ENCODE results near the gene ISCU. TPM values are rescaled to one million over a fixed set of nuclear protein-coding genes. Genes with fewer than 3 reads are reported as not detected.

The ISCU gene
- total RNA-seq, 1 donor from 2014 or later, result 67.9 TPM

- DNase-seq (ENCODE audit: low read depth in 2 of 2), result no peak
Observed at GRCh38 chr12:108603743-108604142, 41.3 kb downstream of the ISCU start.

GRCh38 chr12:108604208-108604941 lies 42.0 kb downstream of the ISCU start:
- DNase-seq (ENCODE audit: low read depth in 2 of 2), result no peak

GRCh38 chr12:108605000-108605689 lies 42.7 kb downstream of the ISCU start:
- DNase-seq (ENCODE audit: low read depth in 2 of 2), result peak in 1 of 2 donors; percentile 15

DNA sequence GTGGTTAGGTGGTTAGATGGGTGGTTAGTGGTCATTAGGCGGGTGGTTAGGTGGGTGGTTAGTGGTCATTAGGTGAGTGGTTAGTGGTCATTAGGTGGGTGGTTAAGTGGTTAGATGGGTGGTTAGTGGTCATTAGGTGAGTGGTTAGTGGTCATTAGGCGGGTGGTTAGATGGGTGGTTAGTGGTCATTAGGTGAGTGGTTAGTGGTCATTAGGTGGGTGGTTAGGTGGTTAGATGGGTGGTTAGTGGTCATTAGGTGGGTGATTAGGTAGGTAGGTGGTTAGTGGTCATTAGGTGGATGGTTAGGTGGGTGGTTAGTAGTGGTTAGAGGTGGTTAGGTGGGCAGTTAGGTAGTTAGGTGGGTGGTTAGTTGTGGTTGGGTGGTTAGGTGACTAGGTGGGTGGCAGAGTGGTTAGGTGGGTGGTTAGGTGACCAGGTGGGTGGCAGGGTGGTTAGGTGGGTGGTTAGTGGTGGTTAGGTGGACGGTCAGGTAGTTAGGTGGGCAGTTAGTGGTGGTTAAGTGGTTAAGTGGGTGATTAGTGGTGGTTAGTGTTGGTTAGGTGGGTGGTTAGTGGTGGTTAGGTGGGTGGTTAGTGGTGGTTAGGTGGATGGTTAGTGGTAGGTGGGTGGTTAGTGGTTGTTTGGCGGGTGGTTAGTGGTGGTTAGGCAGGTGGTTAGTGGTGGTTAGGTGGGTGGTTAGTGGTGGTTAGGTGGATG lies 43.5 kb downstream of the ISCU start:
- DNase-seq (ENCODE audit: low read depth in 2 of 2), result no peak

DNA sequence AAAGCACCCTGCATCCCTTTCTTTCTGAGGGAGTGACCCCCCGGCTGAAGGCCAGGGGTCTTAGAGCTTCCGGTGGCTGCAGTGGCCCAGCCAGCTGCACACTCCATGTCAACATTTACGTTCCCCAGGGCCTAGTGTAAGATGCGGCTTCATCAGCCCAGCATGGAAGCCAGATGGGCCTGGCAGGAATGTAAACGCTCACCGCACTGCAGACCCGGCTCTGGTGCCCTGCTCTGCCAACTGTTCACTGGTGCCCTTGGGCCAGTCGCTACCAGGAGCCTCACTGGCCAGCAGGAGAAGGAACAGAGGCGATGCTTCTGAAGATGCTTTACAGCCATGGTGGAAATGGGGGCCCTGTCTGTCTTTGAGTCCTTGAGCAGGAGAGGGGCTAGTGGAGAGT lies 44.1 kb downstream of the ISCU start:
- DNase-seq (ENCODE audit: low read depth in 2 of 2), result no peak

DNA sequence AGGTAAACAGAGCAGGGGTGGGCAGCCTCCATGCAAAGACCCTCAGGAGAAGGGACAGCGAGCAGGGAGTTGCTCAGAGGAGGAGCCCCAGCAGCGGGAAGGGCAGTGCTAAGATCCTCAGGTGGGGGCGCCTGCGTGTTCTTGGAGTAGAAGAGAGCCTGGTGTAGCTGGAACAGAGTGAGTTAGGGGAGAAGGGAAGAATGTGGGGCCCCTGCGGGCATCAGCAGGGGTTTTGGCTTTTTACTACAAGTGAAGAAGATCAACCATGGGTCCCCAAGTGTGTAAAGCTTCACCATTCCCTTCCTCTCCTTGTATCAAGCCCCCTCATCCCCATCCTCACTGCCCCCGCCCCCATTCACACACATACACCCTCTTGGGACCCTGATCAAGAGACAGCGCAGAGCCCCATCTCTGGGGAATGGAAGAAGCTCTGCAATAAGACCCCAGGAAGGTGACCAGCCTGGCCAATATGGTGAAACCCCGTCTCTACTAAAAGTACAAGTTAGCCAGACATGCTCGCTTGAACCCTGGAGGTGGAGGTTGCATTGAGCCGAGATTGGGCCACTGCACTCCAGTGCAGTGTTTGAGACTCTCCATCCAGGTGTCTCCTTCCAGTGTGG lies 45.7 kb downstream of the ISCU start:
- DNase-seq (ENCODE audit: low read depth in 2 of 2), result no peak

DNA sequence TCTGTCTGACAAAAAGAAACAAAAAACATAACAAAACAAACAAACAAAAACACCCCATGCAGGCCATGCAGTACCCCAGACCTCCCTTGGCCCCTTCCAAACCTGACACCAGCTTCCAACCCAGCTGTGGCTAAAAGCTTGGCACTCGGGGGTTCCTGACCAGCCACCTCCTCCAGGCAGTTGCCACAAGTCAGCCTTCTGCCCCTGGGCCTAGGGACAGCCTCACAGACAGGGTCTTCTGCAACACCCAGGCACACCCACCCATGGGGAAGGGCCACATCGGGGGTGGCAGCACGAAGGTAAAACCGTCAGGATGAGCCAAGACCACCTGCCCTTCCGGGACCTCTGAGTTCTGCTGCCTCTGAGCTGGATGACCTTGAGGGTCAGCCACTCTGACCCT lies 46.2 kb downstream of the ISCU start:
- no peak for DNase-seq (ENCODE audit: low read depth in 2 of 2)

DNA sequence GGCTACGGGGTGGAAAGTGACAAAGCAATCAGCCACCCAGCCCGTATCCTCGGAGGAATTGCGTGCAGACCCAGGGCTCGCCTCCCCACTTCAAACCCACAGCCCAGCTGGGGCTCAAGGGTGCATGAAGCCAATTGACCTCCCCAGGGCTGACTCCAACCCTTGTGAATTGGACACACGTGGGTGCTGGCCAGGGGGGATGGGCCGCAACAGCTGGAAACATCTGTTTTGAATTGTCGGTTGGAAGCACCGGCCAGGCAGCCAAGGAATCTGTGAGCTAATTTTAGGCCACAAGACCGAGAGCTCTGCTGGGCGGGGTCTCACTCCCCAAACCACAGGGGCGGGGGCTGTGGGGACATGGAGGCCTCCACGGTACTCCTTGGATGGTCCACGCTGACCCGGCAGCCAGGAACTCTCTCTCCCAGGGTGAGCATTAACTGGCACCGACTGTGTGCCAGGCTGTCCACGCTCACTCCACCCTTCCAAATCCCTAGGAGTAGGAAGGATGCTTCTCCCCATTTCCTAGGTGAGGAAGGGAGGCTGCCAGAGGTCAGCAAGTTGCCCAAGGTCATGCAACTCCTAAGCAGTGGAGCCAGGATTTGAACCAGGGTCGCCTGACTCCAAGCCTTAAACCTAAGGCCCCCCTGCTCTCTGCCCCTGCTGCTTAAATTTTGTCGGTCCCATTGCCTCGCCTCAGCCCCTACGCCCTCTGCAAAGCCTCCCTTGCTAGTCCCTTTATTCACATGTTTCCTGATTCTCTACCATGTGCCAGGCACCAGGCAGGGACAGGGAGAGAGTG lies 47.3 kb downstream of the ISCU start:
- no peak for DNase-seq (ENCODE audit: low read depth in 2 of 2)

DNA sequence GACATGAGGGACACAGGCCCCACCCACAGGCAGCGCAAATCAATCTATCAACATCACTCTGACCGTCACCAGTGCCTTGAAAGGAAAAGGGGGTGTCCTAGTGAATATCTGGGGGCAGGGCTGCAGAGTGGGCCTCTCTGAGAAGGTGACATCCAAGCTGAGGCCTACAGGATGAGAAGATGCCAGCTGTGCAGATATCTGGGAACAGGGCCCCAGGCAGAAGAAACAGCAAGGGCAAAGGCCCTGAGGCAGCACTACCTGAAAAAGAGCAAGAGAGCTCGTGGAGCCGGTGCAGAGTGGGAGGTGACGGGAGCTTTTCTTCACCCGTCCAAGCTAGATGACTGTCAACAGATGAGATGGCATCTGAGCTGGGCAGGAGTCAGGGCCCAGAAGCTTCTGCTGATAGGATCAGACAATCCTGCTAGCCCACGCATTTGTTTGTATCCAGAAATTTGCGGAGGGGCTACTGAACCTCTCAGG lies 48.0 kb downstream of the ISCU start:
- DNase-seq (ENCODE audit: low read depth in 2 of 2), result no peak

DNA sequence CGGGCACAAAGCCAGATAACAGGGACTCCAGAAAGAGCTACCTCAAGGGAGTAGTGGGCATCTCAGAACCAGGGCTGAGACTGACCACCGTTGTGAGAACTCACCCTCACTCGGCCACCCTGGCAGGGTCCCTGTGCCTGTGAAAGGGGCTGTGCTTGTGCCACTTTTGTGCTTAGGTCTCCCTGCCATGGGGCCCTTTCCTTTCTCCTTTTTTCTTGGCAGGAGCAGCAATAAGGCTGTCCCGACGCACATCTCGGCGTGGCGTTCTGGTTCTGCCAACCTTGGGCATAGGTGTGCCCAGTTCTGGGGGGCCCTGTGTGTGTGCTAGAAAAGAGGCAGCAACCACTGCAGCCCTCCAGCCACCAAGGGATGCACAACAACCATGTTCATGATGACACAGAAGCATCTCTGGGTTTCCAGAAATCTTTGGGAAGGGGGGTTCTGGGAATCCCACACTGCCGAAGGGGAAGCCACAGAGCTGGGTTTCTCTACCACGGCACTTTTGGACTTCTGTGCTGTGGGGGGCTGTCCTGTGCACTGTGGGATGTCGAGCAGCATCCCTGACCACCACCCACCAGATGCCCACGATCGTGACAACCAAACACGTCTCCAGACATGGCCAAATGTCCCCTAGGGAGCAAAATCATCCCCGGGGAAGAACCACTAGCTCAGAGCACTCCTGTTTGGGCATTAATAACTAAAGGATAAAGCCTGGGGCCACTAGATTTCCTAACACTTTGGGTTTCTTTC lies 48.6 kb downstream of the ISCU start:
- no peak for DNase-seq (ENCODE audit: low read depth in 2 of 2)

DNA sequence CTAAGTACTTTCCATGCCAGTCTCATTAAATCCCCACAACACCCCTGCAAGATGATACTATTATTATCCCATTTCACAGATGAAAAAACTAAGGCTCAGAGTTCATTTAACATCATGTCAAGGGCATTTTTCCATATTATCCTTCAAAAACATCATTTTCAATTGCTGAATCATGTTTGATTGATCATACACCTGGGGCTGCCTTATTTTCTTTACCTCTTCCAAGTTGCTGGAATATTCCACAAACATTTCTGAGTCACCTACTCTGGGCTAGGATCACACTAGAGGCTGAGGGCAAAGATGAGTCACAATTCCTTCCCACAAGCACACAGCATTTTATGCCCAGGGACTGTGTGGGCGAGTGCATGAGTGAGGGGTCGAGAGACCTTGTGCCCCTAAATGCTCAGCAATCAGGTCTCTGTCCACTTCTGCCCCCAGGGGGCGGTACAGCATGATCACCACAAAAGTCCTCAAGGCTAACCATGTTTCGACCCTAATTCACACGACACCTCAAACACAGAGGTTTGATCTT lies 49.6 kb downstream of the ISCU start:
- DNase-seq (ENCODE audit: low read depth in 2 of 2), result peak; percentile 12 to 76

GRCh38 chr12:108612788-108613282 lies 50.4 kb downstream of the ISCU start:
- no peak for DNase-seq (ENCODE audit: low read depth in 2 of 2)

GRCh38 chr12:108613548-108613947 lies 51.2 kb downstream of the ISCU start:
- no peak for DNase-seq (ENCODE audit: low read depth in 2 of 2)

DNA sequence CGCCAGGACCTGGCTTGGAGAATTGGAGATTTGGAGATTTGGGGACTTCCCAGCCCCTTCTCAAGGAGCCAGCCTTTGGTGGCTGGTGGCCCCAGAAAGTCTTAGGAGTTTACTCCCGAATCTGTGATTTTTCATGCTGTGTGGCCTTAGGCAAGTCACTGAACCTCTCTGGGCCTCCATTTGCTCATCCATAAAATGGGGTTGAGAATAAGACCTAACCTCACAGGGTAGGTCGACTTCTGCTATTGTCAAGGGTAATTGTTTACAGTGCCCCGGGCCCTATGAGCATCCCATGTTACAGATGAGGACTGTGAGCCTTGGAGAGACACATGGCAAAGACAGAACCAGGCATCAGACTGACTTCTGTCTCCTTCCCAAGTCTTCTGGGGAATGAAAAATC lies 51.6 kb downstream of the ISCU start:
- no peak for DNase-seq (ENCODE audit: low read depth in 2 of 2)

GRCh38 chr12:108614639-108615038 lies 52.2 kb downstream of the ISCU start:
- DNase-seq (ENCODE audit: low read depth in 2 of 2), result no peak

- no peak for DNase-seq (ENCODE audit: low read depth in 2 of 2)
Observed at GRCh38 chr12:108615918-108616317, 53.5 kb downstream of the ISCU start.

DNA sequence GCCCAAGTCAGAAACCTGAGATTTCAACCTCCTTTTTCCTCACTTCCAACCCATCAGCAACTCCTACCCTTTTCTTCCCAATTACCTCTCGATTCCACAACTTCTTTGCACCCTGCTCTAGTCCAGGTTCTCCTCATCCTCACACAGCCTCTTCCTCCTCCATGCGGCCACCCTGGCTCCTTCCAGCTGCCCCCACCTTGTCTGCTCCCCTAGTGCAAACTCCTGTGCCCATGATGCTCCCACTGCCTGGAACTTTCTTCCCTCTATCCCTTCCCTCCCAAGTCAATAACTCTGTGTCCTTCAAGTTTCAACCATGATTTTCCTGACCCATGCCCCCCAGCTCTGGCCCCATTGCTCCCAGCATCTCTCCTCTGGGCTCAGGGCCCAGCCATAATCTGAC lies 54.0 kb downstream of the ISCU start:
- no peak for DNase-seq (ENCODE audit: low read depth in 2 of 2)

DNA sequence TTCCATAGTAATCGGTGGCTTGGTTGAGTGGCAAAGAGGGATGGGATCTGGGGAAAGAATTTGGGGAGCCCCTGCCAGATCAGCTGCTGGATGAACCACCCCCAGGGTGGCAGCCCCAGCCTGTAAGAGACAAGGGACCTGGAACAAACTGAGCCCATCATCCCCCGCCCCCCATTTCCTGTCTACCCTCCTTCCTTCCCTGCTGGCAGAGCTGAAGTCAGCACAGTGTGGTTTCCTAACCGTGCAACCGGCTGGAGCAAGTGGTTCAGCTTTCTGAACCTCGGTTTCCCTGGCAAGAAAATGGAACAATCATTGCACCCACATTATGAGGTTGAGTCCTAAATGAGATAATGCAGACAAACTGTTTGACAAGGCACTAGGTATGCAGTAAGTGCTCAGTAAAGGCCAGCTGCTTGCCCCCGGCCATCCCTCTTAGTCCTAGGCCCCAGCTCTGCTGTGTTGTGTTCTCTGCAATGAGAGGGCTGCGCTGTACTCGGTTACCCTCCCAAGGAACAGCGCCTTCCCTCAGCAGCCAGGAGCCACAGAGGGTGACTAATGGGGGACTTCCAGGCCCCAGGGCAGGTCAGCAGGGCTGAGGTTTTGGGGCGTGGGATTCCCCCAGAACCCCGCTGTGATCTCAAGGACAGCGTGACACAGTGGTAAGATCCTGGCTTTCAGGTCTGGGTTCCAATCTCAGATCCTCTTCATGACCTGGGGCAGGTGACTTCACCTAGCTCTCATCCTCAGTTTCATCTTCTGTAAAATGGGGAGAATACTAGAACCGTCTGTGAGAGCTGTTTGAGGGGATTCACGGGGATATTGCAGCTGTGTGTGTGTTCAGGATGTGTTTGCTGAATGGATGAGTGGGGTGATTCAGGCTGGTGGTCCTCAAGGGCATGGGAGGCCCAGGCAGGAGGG lies 54.8 kb downstream of the ISCU start:
- DNase-seq (ENCODE audit: low read depth in 2 of 2), result no peak
